Activated CD8-positive, alpha-beta memory T cell treated with anti-CD3 and anti-CD28 coated beads, Interleukin-2, amount 50 U/mL, for 1 hour (primary cell): ENCODE measurements around the gene PBOV1.

ENCODE experiments used
- DNase-seq: peaks from one replicate; pipeline ENCODE4 v3.0.0-alpha.2; 2020; ENCODE audit errors: extremely low read depth

PBOV1 gene

GRCh38 chr6:138218449-138218848, at the start of gene PBOV1:
Gene PBOV1, minus strand, starts transcription at chr6:138218491. Its CDS starts 96 bp downstream, at chr6:138218395.
- DNase-seq = no peak

DNA sequence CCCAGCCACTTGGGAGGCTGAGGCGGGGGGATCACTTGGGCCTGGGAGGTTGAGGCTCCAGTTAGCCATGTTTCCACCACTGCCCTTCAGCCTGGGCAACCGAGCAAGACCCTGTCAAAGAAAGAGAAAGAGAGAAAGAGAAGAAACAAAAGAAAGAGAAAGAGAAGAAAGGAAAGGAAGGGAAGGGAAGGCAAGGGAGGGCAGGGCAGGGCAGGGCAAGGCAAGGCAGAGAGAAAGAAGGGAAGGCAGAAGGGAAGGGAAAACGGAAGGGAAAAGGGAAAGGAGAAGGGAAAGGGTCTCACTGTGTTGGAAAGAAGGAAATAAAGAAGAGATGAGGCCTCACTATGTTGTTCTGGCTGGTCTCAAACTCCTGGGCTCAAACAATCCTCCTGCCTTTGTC, 47.8 kb upstream of the PBOV1 start:
- no peak for DNase-seq

DNA sequence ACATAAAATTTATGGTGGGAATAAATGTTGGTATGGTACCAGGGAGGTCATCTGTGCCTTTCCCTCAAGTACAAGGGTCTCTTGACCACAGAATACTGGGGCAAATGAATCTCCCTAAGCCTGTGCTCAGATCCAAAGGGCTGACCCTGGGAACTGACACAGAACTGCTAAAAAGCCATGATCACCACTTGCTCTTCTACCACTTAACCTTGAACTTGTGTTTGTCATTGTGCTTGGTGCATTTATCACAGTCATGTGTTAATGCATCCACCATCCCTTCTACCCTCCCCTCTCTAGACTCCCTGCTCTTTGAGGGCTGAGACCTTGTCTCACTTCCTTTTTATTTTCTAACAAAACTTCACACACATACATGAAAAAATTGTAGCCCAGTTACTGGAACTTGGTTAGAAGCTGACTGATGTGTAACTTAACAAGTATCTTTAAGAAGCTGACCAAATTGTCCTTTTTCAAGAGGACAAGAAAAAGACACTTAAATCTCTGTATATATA, 46.1 kb upstream of the PBOV1 start:
- no peak for DNase-seq

- DNase-seq = no peak
Measured at GRCh38 chr6:138263963-138264362, 45.7 kb upstream of the PBOV1 start.

DNA sequence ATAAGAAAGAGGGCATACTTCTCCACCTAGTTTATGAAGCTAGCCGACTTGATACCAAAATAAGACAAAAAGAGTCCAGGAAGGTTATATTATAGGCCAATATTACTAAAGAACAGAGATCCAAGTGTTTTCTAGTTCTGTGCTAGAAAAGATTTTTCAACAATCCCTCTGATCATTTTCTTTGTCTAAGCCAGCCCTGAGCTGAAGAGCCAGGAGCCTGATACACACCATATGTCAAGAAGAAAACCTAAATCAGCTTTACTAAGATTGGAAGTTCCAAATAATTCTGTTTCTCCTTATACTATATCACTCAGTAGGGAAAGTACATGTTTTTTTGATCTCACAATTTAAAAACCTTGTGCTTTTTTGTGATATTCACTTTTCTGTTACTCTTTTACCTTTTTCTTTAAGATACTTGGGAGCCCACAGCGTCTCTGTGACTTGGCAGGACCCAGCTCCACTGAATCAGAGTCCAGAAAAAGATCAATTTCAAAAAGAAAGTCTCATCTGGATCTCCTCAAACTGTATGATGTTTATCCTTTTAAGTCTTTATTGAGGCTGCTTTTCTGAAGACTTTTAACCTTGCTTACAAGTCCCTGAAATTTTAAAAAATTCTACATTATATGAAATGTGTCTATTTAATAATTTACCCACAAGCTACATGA, 43.0 kb upstream of the PBOV1 start:
- DNase-seq = no peak

DNA sequence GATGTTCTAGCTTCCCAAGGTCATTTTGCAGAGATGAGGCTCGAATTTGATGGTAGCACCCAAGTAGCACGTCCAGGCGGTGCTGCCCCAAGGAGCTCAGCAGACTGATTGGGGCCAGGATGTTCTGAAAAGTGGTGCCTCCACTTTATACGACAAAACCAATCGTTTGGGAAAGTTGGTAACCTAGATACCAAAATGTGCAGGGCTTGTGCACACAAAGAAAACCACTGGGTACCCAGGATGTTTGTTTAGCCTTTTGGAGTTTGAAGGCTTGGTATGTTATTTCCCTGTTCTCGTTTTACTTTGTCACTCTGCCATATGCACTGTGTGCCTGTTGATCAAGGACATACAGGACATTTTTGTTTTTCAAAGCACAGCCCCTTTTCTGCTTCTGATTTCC, 40.7 kb upstream of the PBOV1 start:
- no peak for DNase-seq

DNA sequence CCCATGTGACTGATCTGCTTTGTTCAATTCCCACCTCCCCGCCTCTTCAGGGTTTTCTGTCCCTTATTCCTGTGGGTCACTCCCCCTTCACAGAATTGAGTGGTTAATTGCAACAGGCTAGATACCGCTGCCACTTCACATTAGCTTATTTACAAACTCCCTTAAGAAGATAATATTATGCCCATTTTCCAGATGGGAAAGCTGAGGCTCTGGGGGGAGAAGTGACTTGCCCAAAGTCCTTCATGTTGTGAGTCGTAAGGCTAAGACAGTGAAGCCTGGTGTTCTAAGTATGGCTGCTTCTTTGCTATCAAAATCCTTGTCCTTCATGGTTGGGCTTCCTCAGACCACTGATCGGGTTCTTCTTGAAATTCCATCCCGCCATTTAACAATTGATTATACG, 39.9 kb upstream of the PBOV1 start:
- no peak for DNase-seq

- no peak for DNase-seq
Measured at GRCh38 chr6:138257638-138258040, 39.3 kb upstream of the PBOV1 start.

DNA sequence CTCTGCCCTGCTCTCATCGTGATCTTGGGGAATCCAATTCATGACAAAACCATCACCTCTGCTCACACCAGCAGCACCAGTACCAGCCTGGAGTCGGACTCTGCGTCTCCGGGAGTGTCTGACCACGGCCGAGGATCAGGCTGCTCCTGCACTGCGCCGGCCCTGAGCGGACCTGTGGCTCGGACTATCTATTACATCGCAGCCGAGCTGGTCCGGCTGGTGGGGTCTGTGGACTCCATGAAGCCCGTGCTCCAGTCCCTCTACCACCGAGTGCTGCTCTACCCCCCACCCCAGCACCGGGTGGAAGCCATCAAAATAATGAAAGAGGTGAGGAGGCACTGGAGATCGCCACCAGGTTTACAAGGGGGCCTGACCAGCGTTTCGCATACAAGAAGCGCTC, 37.2 kb upstream of the PBOV1 start:
- DNase-seq = no peak

DNA sequence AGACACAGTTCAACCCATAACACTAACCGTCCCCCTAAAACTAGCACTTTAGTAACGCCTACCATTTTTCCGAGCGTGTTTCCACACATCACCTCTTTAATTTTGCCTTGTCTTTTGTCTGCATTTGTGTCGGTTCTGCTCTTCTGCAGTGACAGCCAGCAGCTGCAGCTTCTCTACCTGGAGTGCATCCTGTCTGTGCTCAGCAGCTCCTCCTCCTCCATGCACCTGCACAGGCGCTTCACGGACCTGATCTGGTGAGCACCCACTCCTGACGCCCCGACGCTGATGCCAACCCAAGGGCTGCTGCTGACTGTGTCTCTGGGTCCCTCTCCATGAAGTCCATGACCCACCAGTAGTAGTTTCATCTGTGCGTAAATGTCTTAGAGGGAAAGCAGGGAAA, 35.4 kb upstream of the PBOV1 start:
- no peak for DNase-seq

DNA sequence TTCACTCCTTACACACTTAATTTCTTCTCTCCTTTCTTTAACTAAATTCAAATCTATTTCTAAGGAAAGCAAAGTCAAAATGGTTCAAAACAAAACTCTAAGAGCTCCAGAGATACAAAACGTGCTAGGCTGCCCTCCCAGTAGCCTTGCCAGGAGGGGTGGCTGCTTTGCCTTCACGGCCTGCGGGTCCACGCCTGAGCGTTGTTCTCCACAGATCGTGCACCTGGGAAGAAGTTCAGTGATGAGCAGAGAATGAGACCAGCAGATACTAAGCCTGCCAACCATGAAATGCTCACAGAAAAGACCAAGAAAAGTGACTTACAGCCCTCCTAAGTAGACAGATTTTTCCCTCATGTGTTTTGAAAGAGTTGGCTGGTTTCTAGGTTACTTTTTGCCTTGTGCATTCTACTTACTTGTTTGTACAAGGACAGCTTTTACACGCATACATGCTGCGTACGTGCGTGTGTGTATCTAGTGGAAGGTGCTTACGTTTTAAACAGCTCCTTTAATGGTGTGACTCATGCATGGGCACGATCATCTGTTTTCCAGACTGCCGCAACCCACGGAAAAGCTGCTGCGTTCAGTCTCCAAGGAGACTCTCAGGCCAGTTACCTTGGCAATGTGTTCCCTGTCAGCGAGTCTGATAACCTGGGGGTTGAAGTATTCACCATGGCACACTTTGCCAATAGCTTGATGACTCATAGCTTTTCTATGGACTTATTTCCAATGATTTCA, 32.4 kb upstream of the PBOV1 start:
- DNase-seq = no peak

GRCh38 chr6:138250053-138250452, 31.8 kb upstream of the PBOV1 start:
- no peak for DNase-seq

DNA sequence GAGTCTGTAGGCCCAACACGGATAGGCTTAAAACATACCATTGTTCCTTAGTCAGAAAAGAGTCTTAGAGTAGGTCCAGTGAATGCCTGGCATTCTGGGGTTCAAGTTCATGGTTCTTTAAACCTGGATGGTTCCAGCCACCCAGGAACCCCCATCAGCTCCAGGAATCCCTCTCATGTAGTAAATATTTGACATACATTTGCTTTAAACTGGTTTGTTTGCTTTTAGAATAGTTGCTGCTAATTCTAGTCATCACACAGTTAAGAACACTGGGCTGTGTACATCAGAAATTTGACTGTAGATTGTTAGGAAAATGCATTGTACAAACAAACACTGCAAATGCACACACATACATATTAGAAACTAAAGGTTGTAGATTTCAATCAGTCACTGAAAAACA, 30.6 kb upstream of the PBOV1 start:
- no peak for DNase-seq

- DNase-seq = no peak
Measured at GRCh38 chr6:138248011-138248410, 29.7 kb upstream of the PBOV1 start.

- DNase-seq = no peak
Measured at GRCh38 chr6:138246650-138247440, 28.6 kb upstream of the PBOV1 start.

DNA sequence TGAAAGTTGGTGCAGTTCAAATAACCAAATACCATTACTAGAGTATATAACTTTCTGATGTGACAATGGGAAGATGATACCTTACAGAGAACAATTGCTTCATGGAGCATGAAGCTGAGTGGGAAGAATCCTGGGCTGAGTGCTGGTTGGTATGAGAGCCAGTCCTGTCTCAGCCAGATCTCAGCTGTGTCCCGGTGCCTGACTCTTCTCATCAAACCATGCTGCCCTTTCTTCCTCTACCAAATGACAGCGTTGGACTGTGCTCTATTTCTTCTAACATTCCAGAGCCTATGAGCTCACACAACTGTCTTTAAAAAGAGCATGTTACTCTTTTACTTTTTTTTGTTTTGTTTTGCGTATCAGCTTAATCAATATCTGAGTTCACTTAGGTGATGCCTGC, 27.5 kb upstream of the PBOV1 start:
- DNase-seq = no peak

GRCh38 chr6:138242987-138243592, 24.8 kb upstream of the PBOV1 start:
- DNase-seq = no peak

DNA sequence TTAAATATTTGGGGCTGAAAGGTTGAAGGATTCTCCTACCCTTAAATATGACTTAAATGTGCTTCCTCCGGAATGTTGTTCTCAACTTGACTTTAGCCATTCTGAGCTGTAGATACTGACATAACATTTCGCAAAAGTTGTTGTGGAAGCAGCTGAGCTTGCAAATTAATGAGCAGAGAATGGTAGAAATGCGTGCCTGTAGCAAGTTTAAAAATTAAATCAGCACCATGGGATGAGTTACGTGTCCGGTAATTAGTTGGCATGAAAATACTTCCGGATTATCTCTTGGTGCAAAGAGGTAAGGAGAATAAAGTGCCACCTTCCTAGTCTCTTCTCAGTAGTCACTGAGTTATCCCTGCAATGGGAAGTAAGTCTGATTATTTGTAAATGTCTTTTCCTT, 23.6 kb upstream of the PBOV1 start:
- DNase-seq = no peak

GRCh38 chr6:138241381-138241780, 23.1 kb upstream of the PBOV1 start:
- DNase-seq = no peak

DNA sequence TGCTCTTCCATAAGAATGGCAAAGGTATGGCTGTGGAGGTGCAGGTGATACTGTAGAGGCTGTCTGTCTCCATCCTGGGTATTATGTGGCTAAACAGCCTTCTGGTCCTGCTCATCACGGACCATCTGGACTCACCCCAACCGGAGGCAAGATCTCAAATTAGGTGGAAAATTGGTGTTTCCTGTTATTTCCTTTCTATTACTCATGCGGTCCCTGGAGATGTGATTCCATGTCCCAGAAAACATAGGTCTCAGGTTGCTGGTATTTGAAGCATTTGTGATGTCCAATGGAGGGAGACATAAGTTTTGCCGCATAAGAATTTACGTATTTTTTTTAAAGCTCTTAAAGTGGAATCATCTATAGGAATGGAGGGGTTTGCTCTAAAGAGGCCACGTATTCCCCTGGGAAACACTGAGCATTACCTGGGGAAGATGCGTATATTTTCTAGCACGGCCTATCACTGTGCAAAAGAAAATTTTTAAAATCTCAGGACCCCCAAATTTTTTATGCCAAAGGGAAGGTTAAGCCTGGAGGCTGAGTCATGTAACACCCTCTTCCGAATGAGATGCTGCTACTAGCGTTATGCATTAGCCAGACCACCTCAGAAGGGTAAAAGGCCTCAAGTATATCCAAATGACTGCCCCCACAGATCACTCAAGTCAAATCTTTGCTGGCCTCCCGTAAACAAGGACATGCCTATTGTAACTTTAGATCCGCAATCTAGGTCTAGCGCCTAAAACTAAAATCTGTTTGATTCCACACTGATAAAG, 22.4 kb upstream of the PBOV1 start:
- DNase-seq = no peak

GRCh38 chr6:138239774-138240173, 21.5 kb upstream of the PBOV1 start:
- DNase-seq = no peak
